GM12873 (cell line): ENCODE data around the gene SMIM38.

Experiments
- TF ChIP-seq, protein P1 (sequence below): IDR thresholded peaks from 2 replicates; pipeline ENCODE4 v1.5.1; 2012; ENCODE audit warnings: low read depth, mild to moderate bottlenecking, moderate library complexity, low read length, control low read depth; ENCODE audit not compliant: insufficient read depth; ENCODE audit errors: missing control alignments

The SMIM38 gene

DNA sequence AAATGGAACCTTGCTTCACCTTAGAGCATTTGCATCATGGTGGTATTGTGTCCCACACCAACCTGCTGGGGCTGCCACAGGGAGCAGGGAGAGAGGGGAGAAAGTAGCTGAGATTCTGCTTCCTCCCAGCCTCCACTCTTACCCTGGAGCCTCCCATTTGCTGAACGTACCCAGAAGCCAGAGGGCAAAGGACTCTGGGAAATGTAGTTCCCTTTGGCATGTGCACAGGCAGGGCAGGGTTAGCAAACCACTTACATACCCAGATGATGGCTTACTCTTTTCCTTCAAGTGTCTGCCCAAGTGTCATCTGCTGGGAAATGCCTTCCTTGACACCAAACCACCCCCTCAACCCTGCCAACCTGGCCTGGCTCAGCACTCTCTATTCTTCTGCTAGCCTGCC is 16.9 kb downstream of the SMIM38 start:
- TF ChIP-seq, protein P1, sequence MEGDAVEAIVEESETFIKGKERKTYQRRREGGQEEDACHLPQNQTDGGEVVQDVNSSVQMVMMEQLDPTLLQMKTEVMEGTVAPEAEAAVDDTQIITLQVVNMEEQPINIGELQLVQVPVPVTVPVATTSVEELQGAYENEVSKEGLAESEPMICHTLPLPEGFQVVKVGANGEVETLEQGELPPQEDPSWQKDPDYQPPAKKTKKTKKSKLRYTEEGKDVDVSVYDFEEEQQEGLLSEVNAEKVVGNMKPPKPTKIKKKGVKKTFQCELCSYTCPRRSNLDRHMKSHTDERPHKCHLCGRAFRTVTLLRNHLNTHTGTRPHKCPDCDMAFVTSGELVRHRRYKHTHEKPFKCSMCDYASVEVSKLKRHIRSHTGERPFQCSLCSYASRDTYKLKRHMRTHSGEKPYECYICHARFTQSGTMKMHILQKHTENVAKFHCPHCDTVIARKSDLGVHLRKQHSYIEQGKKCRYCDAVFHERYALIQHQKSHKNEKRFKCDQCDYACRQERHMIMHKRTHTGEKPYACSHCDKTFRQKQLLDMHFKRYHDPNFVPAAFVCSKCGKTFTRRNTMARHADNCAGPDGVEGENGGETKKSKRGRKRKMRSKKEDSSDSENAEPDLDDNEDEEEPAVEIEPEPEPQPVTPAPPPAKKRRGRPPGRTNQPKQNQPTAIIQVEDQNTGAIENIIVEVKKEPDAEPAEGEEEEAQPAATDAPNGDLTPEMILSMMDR = no peak

DNA sequence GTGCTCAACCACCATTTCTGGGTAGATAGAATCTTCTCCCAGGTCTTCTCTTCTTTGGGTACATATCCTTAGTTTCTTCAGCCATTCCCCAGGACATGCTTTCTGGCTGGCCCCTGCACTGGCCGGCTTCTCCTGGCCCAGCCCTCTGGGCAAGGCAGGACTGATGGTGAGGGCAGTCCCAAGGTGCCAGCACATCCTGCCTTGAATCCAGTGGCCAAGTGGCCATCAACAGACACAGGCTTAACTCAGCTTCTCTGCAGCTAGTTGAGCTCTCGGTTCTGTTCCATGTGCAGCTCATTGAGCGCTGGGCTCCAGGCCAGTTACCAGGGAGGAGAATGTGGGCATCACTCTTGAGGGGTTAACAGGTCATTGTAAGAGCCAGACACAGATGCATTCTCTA is 17.6 kb downstream of the SMIM38 start:
- TF ChIP-seq, protein P1 = no peak

DNA sequence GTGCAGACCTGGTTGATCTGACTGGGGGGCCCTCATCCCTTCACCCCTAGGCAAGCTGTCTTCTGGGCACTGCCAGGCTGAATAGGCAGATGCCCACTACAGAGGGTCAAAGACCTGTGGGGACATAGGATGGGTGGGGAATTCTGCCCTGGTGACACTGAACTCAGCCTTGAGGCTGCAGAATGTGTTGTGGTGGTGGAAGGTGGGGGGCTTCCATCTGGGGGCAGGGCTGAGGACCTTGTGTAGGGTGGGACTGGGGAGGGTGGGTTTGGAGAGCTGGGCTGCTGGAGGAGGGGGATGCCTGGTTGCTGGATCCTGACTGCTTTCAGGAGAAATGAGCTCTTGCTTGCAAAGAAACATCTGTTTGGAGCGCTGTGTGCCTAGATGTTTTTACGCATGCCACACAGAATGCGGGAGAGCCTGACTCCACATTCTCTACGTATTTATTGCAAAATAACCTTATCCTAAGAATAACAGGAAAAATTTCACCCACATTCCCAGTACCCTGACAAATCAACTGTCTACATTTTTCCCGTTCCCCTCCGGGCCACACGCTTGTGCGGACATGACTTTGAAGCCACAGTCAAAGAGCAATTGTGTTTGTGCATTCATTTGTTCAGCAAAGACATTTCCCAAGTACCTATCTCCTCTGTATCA is 18.3 kb downstream of the SMIM38 start:
- TF ChIP-seq, protein P1 = no peak

DNA sequence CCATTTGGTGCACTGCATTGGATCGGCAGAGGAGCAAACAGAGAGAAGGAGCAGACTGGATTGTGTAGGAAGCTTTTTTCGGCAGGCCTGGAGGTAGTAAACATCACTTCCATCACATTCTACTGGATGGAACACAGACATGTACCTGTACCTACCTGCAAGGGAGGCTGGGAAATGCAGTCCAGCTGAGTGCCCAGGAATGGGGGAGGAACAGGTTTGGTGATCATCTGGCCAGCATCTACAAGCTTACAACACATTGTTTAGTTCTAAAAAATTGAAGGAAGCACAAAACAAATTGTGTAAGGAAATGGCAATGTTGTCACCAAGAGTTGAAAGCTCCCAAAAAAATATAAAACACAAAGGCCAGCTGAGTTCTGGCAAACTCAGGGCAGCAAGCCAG is 19.1 kb downstream of the SMIM38 start:
- TF ChIP-seq, protein P1 = no peak

DNA sequence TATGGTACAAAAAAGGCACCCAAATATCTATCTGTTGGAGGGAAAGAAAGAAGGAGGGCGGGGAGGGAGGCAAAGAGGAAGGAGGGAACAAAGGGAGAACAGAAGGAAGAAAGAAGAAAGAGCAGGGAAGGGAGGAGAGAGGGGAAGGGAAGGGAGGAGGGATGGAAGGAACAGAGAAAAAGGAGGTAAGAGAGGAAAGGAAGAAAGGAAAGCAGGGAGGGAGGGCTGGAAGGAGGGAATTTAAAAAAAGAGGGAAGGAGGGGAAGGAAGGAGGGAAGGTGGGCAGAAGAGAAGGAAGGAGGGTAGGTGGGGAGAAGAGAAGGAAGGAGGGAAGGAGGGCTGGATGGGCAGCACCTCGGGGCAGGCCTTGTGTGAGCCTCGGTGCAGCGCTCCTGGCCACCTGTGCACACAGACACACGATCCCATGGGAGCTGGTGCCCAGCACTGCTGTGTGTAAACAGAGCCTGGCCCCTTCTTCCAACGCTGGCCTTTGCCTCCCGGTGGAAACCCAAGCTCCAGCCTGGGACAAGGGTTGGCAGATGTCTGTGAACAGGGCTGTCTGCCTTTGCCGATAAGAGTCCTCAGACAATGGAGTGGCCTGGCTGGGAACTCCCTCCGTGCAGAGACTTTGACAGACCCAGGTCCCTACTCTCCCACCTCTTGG is 23.2 kb downstream of the SMIM38 start:
- TF ChIP-seq, protein P1 = no peak

DNA sequence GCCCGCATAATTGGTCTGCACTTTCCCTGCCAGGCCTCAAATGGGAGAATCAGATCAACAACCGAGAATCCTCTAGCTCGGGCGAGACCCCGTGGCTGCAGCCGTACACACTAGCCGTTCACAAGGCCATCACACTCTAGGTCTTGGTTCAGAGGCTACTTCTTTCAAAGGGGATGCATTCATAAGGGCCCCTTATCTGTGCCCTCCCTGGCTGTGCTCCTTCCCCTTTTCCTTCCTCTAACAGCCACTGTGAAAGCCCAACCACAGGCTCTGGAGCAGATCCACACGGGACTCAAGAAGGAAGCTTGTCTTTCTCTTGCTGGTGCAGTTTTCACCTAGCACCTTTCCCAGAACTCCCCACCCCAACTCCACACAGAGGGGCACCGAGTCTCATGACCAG is 24.5 kb downstream of the SMIM38 start:
- TF ChIP-seq, protein P1 = no peak

DNA sequence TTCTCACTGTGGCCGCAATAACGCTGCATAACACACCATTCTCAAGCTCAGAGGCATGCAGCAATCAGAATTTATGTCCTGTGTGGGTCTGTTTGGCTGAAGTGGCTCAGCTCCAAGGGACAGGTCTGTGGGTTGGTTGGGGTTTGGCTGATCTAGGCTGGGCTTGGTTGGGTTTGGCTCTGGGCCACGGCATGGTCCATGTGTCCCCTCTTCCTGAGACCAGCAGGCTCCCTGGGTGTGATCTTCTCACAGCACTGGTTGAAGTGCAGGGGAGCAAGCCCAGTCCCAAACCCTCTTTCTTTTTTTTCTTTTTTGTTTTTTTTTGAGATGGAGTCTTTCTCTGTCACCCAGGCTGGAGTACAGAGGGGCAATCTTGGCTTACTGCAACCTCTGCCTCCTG is 25.0 kb downstream of the SMIM38 start:
- TF ChIP-seq, protein P1 = no peak
